ENCODE measurements around the gene IGSF21. TPM values are rescaled to one million over a fixed set of nuclear protein-coding genes. Genes with fewer than 3 reads are reported as not detected.

Gene IGSF21
- total RNA-seq = 0.89 TPM
- long read RNA-seq, partial matches to known transcripts = 0 of 1 reads
- long read RNA-seq, other reads (novel, unspliced or antisense) = 0 of 1 reads

- DNase-seq = no peak
- intact Hi-C loops (cut with DNase I) = no loop called here
- ATAC-seq (ENCODE audit: poor library complexity) = no peak
These were observed at the start of gene IGSF21 for GRCh38 chr1:18107369-18108298. Gene IGSF21 (plus strand): TSS chr1:18107798. CDS start chr1:18108129, 331 bp downstream.

- ATAC-seq (ENCODE audit: poor library complexity) (no peak), DNase-seq (no peak)
- intact Hi-C loops (cut with DNase I) = no loop called here
These were observed 49.2 kb upstream of the IGSF21 start for GRCh38 chr1:18058206-18058921.

- intact Hi-C loops (cut with DNase I) = no loop called here
- DNase-seq (no peak), ATAC-seq (ENCODE audit: poor library complexity) (no peak)
These were observed 48.5 kb upstream of the IGSF21 start for GRCh38 chr1:18058981-18059605.

GRCh38 chr1:18060366-18060765 is 47.2 kb upstream of the IGSF21 start:
- intact Hi-C loops (cut with DNase I) = no loop called here
- DNase-seq = no peak
- ATAC-seq (ENCODE audit: poor library complexity) = no peak

GRCh38 chr1:18062185-18062584 is 45.4 kb upstream of the IGSF21 start:
- ATAC-seq (ENCODE audit: poor library complexity) = no peak
- DNase-seq = no peak
- intact Hi-C loops (cut with DNase I) = no loop called here

GRCh38 chr1:18064534-18064933 is 43.1 kb upstream of the IGSF21 start:
- ATAC-seq (ENCODE audit: poor library complexity) = no peak
- no peak for DNase-seq
- intact Hi-C loops (cut with DNase I) = no loop called here

- ATAC-seq (ENCODE audit: poor library complexity) = no peak
These were observed 41.0 kb upstream of the IGSF21 start for GRCh38 chr1:18066576-18066975.

GRCh38 chr1:18069903-18070302 is 37.7 kb upstream of the IGSF21 start:
- DNase-seq (no peak), ATAC-seq (ENCODE audit: poor library complexity) (no peak)
- intact Hi-C loops (cut with DNase I) = no loop called here

More at GRCh38 chr1:18066576-18066975, 41.0 kb upstream of the IGSF21 start:
- intact Hi-C loops (cut with DNase I) = no loop called here
- no peak for DNase-seq

GRCh38 chr1:18072066-18072465 is 35.5 kb upstream of the IGSF21 start:
- DNase-seq = no peak
- intact Hi-C loops (cut with DNase I) = no loop called here
- ATAC-seq (ENCODE audit: poor library complexity) = no peak

- intact Hi-C loops (cut with DNase I) = no loop called here
- no peak for ATAC-seq (ENCODE audit: poor library complexity)
- DNase-seq = no peak
These were observed 34.4 kb upstream of the IGSF21 start for GRCh38 chr1:18073066-18073642.

- ATAC-seq (ENCODE audit: poor library complexity) (no peak), DNase-seq (no peak)
- intact Hi-C loops (cut with DNase I) = no loop called here
These were observed 29.9 kb upstream of the IGSF21 start for GRCh38 chr1:18077657-18078215.

- ATAC-seq (ENCODE audit: poor library complexity) = no peak
- DNase-seq = no peak
- intact Hi-C loops (cut with DNase I) = no loop called here
These were observed 27.5 kb upstream of the IGSF21 start for GRCh38 chr1:18079941-18080735.

GRCh38 chr1:18085387-18086074 is 22.1 kb upstream of the IGSF21 start:
- intact Hi-C loops (cut with DNase I) = no loop called here
- ATAC-seq (ENCODE audit: poor library complexity) (no peak), DNase-seq (no peak)

GRCh38 chr1:18088077-18088594 is 19.5 kb upstream of the IGSF21 start:
- ATAC-seq (ENCODE audit: poor library complexity) = no peak
- no peak for DNase-seq
- intact Hi-C loops (cut with DNase I) = no loop called here

- DNase-seq = no peak
- no peak for ATAC-seq (ENCODE audit: poor library complexity)
- intact Hi-C loops (cut with DNase I) = no loop called here
These were observed 18.1 kb upstream of the IGSF21 start for GRCh38 chr1:18089488-18089887.

- intact Hi-C loops (cut with DNase I) = loop anchor here (10.0 kb wide), 1 partner anchor 166 kb away; no protein-coding TSS in a partner anchor
- ATAC-seq (ENCODE audit: poor library complexity) (no peak), DNase-seq (no peak)
These were observed 17.0 kb upstream of the IGSF21 start for GRCh38 chr1:18090636-18091035.

All from Right ventricle myocardium superior (tissue), 1 donor.